Retina (tissue), 1 donor: ENCODE results near the gene MCMBP.
"Not testable (repeated sequence)": the region's sequence is repeated elsewhere in the genome, so short reads cannot be mapped to it uniquely, and the experiment has no call there.

Source experiments
- DNase-seq: peaks from one replicate; pipeline ENCODE4 v3.0.0-alpha.2; 2016

The MCMBP gene

GRCh38 chr10:119872860-119873681 is 428 bp upstream of the MCMBP start:
- peak; percentile 95 for DNase-seq

- peak; percentile 65 for DNase-seq
Observed at GRCh38 chr10:119871881-119872609, 598 bp downstream of the MCMBP start.

- DNase-seq = not testable (repeated sequence)
Observed at GRCh38 chr10:119869398-119869797, 3.2 kb downstream of the MCMBP start.

GRCh38 chr10:119867317-119867716 is 5.3 kb downstream of the MCMBP start:
- no peak for DNase-seq

GRCh38 chr10:119865699-119866240 is 6.9 kb downstream of the MCMBP start:
- no peak for DNase-seq

- no peak for DNase-seq
Observed at GRCh38 chr10:119863951-119864565, 8.6 kb downstream of the MCMBP start.

GRCh38 chr10:119862524-119862923 is 10.1 kb downstream of the MCMBP start:
- DNase-seq = no peak

- no peak for DNase-seq
Observed at GRCh38 chr10:119860866-119861607, 11.6 kb downstream of the MCMBP start.

GRCh38 chr10:119859420-119860258 is 13.0 kb downstream of the MCMBP start:
- DNase-seq = peak; percentile 18

GRCh38 chr10:119858063-119858462 is 14.6 kb downstream of the MCMBP start:
- DNase-seq = no peak

- no peak for DNase-seq
Observed at GRCh38 chr10:119853574-119853973, 19.1 kb downstream of the MCMBP start.

- DNase-seq = no peak
Observed at GRCh38 chr10:119852822-119853221, 19.8 kb downstream of the MCMBP start.

- no peak for DNase-seq
Observed at GRCh38 chr10:119852277-119852676, 20.4 kb downstream of the MCMBP start.

- DNase-seq = no peak
Observed at GRCh38 chr10:119849944-119850343, 22.7 kb downstream of the MCMBP start.

GRCh38 chr10:119849031-119849789 is 23.4 kb downstream of the MCMBP start:
- DNase-seq = no peak

- no peak for DNase-seq
Observed at GRCh38 chr10:119845656-119846055, 27.0 kb downstream of the MCMBP start.

- no peak for DNase-seq
Observed at GRCh38 chr10:119834188-119834587, 38.5 kb downstream of the MCMBP start.

GRCh38 chr10:119832951-119833350 is 39.7 kb downstream of the MCMBP start:
- no peak for DNase-seq

GRCh38 chr10:119831656-119832055 is 41.0 kb downstream of the MCMBP start:
- no peak for DNase-seq

GRCh38 chr10:119830851-119831250 is 41.8 kb downstream of the MCMBP start:
- DNase-seq = no peak

GRCh38 chr10:119829429-119829828 is 43.2 kb downstream of the MCMBP start:
- DNase-seq = no peak
